Effector memory CD8-positive, alpha-beta T cell (primary cell): ENCODE data around the gene TMEM218.
A peak's percentile ranks its signal among the peaks of the same experiment; 100 is the strongest.
"Not testable (repeated sequence)": the region's sequence is repeated elsewhere in the genome, so short reads cannot be mapped to it uniquely, and the experiment has no call there.

Experiments used
- ATAC-seq: fragments of 150-1000 bp; cut with Tn5 transposase; replicated peaks from 2 replicates; pipeline ENCODE4 v1.10.0; 2021; ENCODE audit warnings: mild to moderate bottlenecking, moderate library complexity
- DNase-seq, 3 experiments: peaks; one replicate each; pipeline ENCODE4 v3.0.0; 2021
- H3K27ac Mint-ChIP-seq, 2 donors: one replicate each; pipeline ENCODE4 v1.8.0; 2022; ENCODE audit warnings: mild to moderate bottlenecking in 2 of 2, mixed read lengths in 2 of 2, moderate library complexity in 2 of 2
- H3K27me3 Mint-ChIP-seq, 2 donors: one replicate each; pipeline ENCODE4 v1.8.0; 2022; ENCODE audit warnings: mixed read lengths in 2 of 2
- H3K36me3 Mint-ChIP-seq: one replicate; pipeline ENCODE4 v1.8.0; 2022; ENCODE audit warnings: mild to moderate bottlenecking, moderate library complexity, mixed read lengths; ENCODE audit not compliant: insufficient read depth
- H3K4me1 Mint-ChIP-seq, 2 donors: one replicate each; pipeline ENCODE4 v1.8.0; 2022; ENCODE audit warnings: low read depth in 2 of 2, mixed read lengths in 2 of 2
- H3K4me3 Mint-ChIP-seq, 2 donors: one replicate each; pipeline ENCODE4 v1.8.0; 2022; ENCODE audit warnings: mild to moderate bottlenecking in 2 of 2, mixed read lengths in 2 of 2, moderate library complexity in 2 of 2
- H3K9me3 Mint-ChIP-seq, 2 donors: one replicate each; pipeline ENCODE4 v1.8.0; 2022; ENCODE audit warnings: mixed read lengths in 2 of 2

Gene TMEM218

DNA sequence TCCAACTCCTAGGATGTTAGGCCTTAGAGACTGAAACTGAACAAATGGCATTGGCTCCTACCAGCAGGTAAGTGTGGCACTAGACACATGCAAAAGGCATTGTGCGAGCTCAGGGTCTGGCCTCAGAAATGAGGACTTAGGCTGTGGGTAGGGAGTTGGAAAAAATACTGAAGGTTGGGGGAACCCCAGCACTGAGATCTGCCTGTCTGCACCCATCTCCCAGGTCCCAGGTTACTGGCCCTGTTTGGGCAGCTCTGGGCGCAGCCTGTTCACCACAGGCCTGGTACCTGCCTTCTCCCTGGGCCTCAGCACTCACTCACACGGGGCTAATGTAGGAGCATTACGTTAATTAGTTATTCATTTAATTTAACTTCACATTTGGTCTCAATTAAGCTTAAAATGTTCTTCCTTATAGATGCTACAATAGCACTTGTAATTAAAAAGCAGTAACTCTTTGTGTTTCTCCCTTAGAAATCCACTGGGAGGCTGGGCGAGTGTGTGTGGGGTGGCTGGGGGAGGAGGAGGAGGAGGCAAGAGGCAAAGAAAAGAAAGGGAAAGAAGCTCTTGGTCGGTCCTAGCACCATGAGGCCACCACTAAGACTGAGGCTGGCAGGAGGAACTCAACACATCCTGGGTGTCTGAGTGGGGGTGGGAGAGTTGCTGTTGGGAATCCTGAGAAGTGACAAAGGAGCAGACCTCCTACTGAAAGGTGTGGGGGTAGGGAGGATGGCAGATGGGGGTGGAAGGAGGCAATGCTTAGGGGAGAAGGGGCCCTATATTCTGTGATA lies 19.4 kb downstream of the TMEM218 start:
- ATAC-seq (no peak), DNase-seq (no peak)
- H3K9me3 Mint-ChIP-seq, result no peaks in the 10 kb centered on the region
- no peaks in the 10 kb centered on the region for H3K27me3 Mint-ChIP-seq
- H3K36me3 Mint-ChIP-seq, result peaks cover 3% of the 10 kb centered on the region
- H3K4me1 Mint-ChIP-seq, result no peaks in the 10 kb centered on the region
- peak overlapping the region in 1 of 2 donors; percentile 87 for H3K27ac Mint-ChIP-seq
- H3K4me3 Mint-ChIP-seq, result no peak overlapping the region

DNA sequence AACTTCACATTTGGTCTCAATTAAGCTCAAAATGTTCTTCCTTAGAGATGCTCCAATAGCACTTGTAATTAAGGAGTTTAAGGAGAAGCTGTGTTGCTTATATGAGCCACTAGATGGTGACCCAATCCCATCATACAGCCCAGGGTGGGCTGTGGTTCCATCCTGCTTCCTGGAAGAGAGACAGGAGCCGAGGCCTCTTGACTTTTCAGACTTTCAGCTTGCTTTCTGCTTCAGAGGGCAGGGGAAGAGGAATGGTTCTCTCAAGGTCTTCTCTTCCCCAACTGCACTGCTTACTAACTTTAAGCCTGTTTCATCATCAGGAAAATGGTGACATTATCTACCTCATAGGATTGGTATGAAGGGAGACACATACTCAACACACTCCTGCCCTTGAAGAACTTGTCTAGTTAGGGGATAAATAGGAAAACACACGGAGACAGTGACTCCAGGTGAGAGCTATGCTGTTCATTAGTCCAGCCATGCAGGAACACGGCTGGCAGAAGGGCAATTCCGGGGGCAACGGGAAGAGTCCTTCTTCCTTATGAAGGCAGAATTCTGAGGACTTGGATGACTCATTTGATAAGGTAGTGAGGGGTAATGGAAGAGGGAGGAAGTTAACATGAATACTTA lies 20.1 kb downstream of the TMEM218 start:
- no peak for DNase-seq
- no peak overlapping the region for H3K4me3 Mint-ChIP-seq
- H3K27me3 Mint-ChIP-seq, result no peaks in the 10 kb centered on the region
- H3K27ac Mint-ChIP-seq, result peak overlapping the region in 1 of 2 donors; percentile 87
- no peak for ATAC-seq
- H3K36me3 Mint-ChIP-seq, result peaks cover 3% of the 10 kb centered on the region
- H3K4me1 Mint-ChIP-seq, result no peaks in the 10 kb centered on the region
- no peaks in the 10 kb centered on the region for H3K9me3 Mint-ChIP-seq

DNA sequence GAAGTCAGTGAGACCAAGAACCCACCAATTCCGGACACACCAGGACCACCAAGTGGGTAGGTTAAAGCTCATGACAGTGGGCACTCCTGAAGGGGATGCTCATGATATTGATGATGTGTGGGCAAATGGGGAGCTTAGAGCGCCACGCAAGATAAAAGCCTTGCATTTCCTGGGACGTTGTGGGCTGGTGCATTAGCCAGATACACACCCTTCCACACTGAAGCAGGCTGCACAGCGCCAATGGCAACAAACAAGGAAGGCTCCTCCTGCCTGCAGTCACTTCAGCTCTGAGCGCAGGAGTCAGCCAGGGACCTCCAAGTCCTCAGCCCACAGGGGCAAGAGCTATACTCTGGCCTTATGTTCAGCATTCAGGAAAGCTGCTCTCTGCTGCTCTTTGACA lies 20.6 kb downstream of the TMEM218 start:
- no peak overlapping the region for H3K4me3 Mint-ChIP-seq
- no peaks in the 10 kb centered on the region for H3K4me1 Mint-ChIP-seq
- ATAC-seq (no peak), DNase-seq (no peak)
- H3K36me3 Mint-ChIP-seq, result peaks cover 3% of the 10 kb centered on the region
- H3K27me3 Mint-ChIP-seq, result peaks cover 0 to 4% of the 10 kb centered on the region in 2 donors
- no peaks in the 10 kb centered on the region for H3K9me3 Mint-ChIP-seq
- no peak overlapping the region for H3K27ac Mint-ChIP-seq

DNA sequence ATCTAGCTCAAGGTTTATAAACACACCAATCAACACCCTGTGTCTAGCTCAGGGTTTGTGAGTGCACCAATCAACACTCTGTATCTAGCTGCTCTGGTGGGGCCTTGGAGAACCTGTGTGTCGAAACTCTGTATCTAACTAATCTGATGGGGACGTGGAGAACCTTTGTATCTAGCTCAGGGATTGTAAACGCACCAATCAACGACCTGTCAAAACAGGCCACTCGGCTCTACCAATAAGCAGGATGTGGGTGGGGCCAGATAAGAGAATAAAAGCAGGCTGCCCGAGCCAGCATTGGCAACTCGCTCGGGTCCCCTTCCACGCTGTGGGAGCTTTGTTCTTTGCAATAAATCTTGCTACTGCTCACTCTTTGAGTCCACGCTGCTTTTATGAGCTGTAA lies 21.3 kb downstream of the TMEM218 start:
- H3K27ac Mint-ChIP-seq, H3K4me3 Mint-ChIP-seq, DNase-seq, H3K4me1 Mint-ChIP-seq, ATAC-seq, H3K9me3 Mint-ChIP-seq, H3K36me3 Mint-ChIP-seq: not testable (repeated sequence)
- H3K27me3 Mint-ChIP-seq, result peaks cover 0 to 10% of the 10 kb centered on the region in 2 donors

DNA sequence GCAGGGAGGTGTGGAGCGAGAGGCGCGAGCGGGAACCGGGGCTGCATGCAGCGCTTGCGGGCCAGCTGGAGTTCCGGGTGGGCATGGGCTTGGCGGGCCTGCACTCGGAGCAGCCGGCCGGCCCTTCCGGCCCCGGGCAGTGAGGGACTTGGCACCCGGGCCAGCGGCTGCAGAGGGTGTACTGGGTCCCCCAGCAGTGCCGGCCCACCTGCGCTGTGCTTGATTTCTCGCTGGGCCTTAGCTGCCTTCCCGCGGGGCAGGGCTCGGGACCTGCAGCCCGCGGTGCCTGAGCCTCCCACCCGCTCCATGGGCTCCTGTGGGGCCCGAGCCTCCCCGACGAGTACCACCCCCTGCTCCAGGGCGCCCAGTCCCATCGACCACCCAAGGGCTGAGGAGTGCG lies 21.9 kb downstream of the TMEM218 start:
- H3K36me3 Mint-ChIP-seq, H3K27ac Mint-ChIP-seq: not testable (repeated sequence)
- peaks cover 0 to 15% of the 10 kb centered on the region in 2 donors for H3K27me3 Mint-ChIP-seq

DNA sequence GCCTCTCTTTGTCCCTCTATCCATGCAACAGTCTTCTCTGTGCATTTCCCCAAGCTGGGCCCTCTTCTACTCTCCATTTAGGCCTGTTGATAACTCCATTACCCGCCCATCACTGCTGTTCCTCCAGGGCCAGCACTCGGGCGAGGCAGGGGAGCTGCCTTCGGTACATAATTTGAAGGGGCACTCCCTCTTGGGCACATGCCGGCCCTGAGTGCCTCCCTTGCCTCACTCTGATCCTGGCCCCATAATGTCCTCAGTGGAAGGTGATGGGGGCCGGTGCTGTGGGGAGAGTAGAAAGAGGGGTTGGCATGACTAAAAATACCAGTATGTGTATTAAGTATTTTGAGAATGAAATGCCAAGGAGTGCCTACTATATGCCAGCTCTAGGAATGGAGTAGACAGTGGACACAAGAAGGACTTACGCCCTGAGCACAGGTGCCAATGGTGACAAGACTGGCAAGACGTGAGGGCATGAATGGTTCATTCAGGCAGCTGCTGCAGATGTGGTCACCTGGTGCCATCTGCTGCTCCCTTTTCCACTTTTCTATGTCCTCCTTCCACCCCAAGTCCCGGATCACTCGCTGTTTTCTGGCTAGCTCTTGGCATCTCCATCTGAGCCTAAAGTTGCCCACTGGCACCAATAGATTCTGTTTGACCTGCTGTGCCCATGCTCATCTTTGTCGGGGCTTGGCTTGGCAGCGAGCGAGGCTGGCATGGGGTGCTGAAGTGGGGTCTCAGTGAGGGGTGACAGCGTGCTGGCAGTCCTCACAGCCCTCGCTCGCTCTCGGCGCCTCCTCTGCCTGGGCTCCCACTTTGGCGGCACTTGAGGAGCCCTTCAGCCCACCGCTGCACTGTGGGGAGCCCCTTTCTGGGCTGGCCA lies 22.6 kb downstream of the TMEM218 start:
- peaks cover 0 to 22% of the 10 kb centered on the region in 2 donors for H3K27me3 Mint-ChIP-seq
- no peaks in the 10 kb centered on the region for H3K4me1 Mint-ChIP-seq
- H3K36me3 Mint-ChIP-seq, result peaks cover 3% of the 10 kb centered on the region
- no peak overlapping the region for H3K27ac Mint-ChIP-seq
- no peaks in the 10 kb centered on the region for H3K9me3 Mint-ChIP-seq
- ATAC-seq (no peak), DNase-seq (no peak)
- H3K4me3 Mint-ChIP-seq, result no peak overlapping the region

More for the DNA sequence above, 21.9 kb downstream of the TMEM218 start:
- DNase-seq, ATAC-seq, H3K9me3 Mint-ChIP-seq, H3K4me1 Mint-ChIP-seq, H3K4me3 Mint-ChIP-seq: not testable (repeated sequence)

DNA sequence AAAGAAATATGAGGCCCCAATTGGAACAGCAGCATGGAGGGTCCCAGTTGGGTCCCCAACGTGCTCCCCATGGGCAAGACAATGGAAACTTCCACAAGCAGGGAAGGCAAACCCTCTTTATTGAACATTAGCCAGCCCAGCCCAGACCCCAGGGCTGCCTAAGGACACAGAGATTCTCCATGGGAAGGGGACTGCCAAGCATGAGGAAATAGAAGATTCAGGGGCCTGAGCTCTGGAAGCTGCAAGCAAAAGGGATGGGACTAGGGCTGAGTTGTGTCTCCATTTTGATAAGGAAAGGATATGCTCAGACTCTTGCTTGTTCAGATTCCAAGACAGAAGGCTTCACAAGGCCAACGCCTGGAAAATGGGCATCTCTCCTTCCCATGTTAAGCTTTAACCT lies 23.3 kb downstream of the TMEM218 start:
- H3K4me3 Mint-ChIP-seq, result no peak overlapping the region
- ATAC-seq, result no peak
- no peaks in the 10 kb centered on the region for H3K9me3 Mint-ChIP-seq
- H3K36me3 Mint-ChIP-seq, result peaks cover 3% of the 10 kb centered on the region
- peaks cover 0 to 29% of the 10 kb centered on the region in 2 donors for H3K27me3 Mint-ChIP-seq
- H3K4me1 Mint-ChIP-seq, result no peaks in the 10 kb centered on the region
- no peak for DNase-seq
- H3K27ac Mint-ChIP-seq, result no peak overlapping the region

DNA sequence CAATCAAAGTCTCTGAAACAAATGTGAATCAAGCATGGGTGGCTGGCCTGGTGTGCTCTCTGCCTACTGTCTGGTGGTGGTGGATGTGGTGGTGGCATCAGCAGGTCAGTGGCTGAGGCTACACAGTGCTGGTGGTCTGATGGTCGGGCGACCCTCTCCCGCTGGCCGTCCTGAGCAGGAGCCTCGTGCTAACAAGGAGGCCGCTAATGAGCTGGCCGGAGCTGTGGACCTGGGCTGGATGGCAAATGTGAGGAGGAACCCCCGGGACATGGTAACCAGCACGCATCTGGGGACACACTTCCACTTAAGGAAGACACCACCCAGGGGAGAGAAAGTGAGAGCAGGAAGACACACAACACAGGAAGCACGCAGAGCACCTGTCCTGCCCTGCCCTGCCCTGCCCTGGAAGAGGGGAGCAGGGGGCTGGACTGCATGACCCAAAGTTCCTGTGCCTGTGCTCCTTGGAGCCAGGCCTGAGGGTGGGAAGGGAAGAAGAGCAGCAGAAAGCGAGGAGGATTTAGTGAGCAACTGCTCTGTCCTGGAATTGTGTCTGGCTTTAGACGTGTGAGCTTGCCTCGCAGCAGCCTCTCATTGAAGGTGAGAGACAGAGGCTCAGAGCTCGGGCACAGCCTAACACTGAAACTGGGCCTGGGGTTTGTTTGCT lies 24.7 kb downstream of the TMEM218 start:
- no peak for ATAC-seq
- Mint-ChIP-seq H3K9me3 (no peaks in the 10 kb centered on the region), H3K4me3 (no peak overlapping the region), H3K27ac (no peak overlapping the region), H3K4me1 (no peaks in the 10 kb centered on the region), H3K27me3 (peaks cover 5 to 42% of the 10 kb centered on the region in 2 donors), H3K36me3 (no peaks in the 10 kb centered on the region)
- no peak for DNase-seq

DNA sequence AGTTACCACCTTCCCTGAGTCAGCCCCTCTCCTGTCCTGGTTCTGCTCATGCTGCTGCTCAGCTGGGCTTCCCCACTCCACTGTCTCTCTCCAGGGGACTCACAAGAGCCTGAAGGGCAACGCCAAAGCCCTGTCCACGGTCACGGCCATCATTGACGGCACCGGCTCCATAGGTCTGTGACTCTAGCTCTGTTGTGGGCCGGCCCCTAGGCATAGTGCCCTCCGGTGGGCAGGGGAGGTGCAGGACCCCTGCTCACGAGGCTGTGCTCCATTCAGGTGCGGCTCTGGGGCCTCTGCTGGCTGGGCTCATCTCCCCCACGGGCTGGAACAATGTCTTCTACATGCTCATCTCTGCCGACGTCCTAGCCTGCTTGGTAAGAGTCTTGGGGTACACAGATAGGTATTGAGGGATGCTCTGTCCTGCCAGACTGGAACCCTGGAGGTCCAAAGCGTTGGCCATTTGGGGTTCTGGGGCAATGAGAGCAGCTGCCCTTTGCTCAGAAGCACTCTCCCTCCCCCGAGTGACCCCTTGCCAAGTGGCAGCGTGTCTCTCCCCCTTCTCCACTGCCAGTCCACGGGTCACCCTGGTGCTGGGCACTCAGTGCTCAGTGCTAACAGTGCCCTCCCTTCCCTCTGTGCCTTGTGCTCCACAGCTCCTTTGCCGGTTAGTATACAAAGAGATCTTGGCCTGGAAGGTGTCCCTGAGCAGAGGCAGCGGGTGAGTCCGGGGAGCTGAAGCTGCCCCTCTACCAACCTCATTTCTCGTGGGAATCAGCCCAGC lies 25.9 kb downstream of the TMEM218 start:
- H3K4me1 Mint-ChIP-seq, result no peaks in the 10 kb centered on the region
- no peaks in the 10 kb centered on the region for H3K9me3 Mint-ChIP-seq
- no peak for DNase-seq
- no peaks in the 10 kb centered on the region for H3K36me3 Mint-ChIP-seq
- no peak for ATAC-seq
- peak overlapping the region in 1 of 2 donors; percentile 11 for H3K27ac Mint-ChIP-seq
- H3K4me3 Mint-ChIP-seq, result no peak overlapping the region
- H3K27me3 Mint-ChIP-seq, result peaks cover 8 to 47% of the 10 kb centered on the region in 2 donors

DNA sequence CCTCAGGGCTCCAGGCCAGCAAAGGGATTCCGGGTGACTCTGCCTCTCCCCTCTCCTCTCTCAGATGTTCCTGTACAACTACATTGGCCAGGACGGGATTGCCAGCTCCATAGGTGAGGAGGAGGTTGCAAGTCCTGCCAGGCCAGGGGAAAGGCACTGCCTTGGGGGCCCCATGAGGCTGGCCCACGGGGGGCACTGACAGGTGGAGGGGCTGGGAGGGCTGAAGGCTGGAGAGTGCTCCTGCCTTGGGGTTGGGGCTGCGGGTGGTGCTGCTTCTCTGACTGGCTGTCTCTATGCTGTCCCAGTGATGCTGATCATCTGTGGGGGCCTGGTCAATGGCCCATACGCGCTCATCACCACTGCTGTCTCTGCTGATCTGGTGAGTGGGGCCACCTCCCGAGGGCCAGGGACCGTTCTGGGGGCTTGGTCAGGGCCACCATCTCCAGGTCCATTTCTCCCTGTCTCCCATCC lies 26.6 kb downstream of the TMEM218 start:
- H3K27me3 Mint-ChIP-seq, result peaks cover 8 to 47% of the 10 kb centered on the region in 2 donors
- H3K4me3 Mint-ChIP-seq, result no peak overlapping the region
- DNase-seq, result no peak
- H3K27ac Mint-ChIP-seq, result peak overlapping the region in 1 of 2 donors; percentile 11
- H3K4me1 Mint-ChIP-seq, result no peaks in the 10 kb centered on the region
- no peak for ATAC-seq
- no peaks in the 10 kb centered on the region for H3K9me3 Mint-ChIP-seq
- H3K36me3 Mint-ChIP-seq, result no peaks in the 10 kb centered on the region

DNA sequence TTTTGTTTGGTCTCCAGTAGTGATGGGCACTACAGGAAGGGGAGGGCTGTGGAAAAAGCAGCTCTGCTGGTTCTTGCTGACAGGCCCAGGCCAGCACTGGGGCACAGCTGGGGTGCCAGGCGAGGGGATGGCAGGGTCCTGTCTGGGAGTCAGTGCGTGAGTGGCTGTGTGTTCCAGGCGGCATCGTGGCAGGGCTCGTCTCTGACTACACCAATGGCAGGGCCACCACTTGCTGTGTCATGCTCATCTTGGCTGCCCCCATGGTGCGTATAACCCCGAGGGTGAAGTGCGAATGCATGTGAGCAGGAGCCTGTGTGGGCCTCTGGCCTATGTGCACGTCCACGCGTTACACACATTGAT lies 27.4 kb downstream of the TMEM218 start:
- Mint-ChIP-seq H3K36me3 (no peaks in the 10 kb centered on the region), H3K27ac (no peak overlapping the region), H3K27me3 (peaks cover 8 to 51% of the 10 kb centered on the region in 2 donors), H3K9me3 (no peaks in the 10 kb centered on the region), H3K4me3 (no peak overlapping the region), H3K4me1 (no peaks in the 10 kb centered on the region)
- DNase-seq (no peak), ATAC-seq (no peak)

DNA sequence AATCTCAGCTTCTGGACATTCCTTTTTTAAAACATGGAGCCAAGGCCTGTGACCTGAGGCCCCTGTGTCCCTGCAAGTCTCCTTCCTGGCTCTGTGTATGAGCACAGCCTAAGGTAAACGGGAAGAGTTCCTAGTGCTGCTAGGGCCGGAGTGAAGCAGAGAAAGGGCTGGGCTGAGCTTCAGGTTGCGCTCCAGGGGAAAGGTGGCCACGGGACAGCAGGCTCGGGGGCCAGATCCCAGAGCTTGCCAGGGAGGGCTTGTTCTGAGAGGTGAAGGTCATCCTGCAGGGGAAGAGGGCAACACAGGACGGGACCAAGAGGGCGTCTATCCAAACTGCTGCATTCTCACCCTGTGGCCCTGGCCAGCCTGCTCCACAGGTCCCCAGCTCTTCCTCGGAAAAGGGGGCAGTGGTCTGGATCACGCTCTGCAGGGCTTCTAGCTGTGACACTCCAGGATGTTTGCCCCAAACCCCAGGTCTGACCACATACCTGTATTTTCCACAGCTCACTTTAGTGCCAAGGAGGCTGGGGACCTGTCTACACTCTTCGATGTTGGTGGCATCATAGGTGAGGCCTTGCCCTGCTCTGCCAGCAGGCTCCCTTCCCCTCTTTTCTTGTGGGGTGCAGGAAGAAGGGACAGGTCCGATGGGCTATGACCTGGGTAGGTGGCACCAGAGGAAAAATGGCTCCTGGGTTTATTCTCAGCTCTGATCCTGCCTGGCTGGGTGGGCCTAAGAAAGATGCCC lies 27.9 kb downstream of the TMEM218 start:
- H3K4me3 Mint-ChIP-seq, result no peak overlapping the region
- H3K27me3 Mint-ChIP-seq, result peaks cover 12 to 56% of the 10 kb centered on the region in 2 donors
- H3K4me1 Mint-ChIP-seq, result no peaks in the 10 kb centered on the region
- DNase-seq (no peak), ATAC-seq (no peak)
- no peak overlapping the region for H3K27ac Mint-ChIP-seq
- no peaks in the 10 kb centered on the region for H3K36me3 Mint-ChIP-seq
- H3K9me3 Mint-ChIP-seq, result no peaks in the 10 kb centered on the region
